Measurements from ENCODE around the gene FREY1.

DNA sequence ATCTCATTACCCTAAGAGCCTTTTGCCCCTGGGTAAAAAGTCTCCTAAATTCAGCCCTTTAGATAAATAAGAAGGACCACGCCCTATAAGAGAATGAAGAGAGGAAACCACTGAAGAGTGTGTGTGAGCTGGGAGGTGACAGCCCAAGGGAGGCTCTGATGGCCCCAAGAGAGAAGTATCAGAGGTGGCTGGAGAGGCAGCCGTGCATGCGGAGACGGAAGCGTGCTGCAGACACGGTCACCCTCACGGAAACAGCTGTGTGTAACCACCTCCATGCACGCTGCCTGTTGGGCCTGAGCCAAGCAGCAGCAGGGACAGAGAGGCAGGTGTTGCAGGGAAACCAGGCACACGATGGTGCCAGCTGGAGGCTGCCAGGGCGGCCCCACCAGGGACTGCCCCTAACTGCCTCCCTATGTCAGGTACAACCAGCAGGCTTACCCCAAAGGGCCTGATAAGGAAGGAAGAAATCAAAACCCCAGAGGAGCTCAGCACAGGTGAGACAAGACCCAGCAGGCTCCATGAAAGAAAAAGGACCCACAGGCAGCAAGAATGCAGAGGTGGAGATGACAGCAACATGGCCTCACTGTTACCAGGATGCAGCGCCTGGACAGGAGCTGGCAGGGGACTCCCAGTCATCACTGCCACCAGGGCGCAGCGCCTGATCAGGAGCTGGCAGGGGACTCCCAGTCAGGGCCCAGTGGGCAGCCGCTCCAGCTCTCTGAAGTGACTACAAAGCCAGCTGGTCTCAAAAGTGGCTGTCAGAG, 23.1 kb upstream of the FREY1 start:
- TF ChIP-seq, protein P1, sequence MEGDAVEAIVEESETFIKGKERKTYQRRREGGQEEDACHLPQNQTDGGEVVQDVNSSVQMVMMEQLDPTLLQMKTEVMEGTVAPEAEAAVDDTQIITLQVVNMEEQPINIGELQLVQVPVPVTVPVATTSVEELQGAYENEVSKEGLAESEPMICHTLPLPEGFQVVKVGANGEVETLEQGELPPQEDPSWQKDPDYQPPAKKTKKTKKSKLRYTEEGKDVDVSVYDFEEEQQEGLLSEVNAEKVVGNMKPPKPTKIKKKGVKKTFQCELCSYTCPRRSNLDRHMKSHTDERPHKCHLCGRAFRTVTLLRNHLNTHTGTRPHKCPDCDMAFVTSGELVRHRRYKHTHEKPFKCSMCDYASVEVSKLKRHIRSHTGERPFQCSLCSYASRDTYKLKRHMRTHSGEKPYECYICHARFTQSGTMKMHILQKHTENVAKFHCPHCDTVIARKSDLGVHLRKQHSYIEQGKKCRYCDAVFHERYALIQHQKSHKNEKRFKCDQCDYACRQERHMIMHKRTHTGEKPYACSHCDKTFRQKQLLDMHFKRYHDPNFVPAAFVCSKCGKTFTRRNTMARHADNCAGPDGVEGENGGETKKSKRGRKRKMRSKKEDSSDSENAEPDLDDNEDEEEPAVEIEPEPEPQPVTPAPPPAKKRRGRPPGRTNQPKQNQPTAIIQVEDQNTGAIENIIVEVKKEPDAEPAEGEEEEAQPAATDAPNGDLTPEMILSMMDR (IDR thresholded peaks at IDR 0.05; ENCODE audit: low read depth, low read length, poor library complexity, severe bottlenecking), result no peak
- TF ChIP-seq EZH2phosphoT487 (IDR thresholded peaks at IDR 0.05; ENCODE audit: borderline replicate concordance, low read length), result no peak

All from DOHH2 (cell line).